ENCODE data around the gene MET. TPM values are rescaled to one million over a fixed set of nuclear protein-coding genes. Genes with fewer than 3 reads are reported as not detected.

MET gene
- total and polyA plus RNA-seq, 2 donors (not counting 3 experiments of a cell fraction or from before 2014, with no cell fraction given) = 21.1 to 44.5 TPM

DNA sequence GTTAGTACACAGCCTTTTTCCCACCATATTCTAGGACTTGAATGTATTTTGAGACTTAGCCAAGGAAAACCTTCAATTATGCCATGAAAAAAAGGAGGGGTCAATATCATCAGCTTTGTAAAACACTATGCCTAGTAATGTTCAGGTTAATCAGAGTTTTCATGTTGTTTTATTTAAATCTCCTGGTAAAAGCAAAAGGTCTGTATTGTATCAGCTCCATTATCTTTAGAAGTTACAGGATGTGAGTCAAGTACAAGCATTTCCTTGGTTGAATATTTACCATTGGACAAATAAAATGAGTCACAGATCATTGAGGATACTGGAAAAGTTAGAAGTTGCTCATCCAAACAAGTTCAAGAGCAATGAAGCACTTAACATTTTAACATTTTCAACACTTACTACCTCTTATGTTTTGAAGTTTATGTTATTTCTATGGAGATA, 100.4 kb downstream of the MET start:
- dilution Hi-C loops (cut with MboI; ENCODE audit: extremely low pct_ligation_motif_present, low sequenced_read_pairs) = no loop called here
- no peak overlapping the region for H2AFZ ChIP-seq (ENCODE audit: low read depth, low read length)
- no peaks in the 10 kb centered on the region for H3K27me3 ChIP-seq (ENCODE audit: control insufficient read depth in 2 of 2, insufficient read depth in 2 of 2, low read length in 2 of 2)
- peaks cover 0 to 12% of the 10 kb centered on the region in 2 experiments for H3K36me3 ChIP-seq (ENCODE audit: control insufficient read depth in 2 of 2, extremely low read depth in 1 of 2, insufficient read depth in 2 of 2, low read length in 2 of 2)
- ChIA-PET POLR2A (interaction anchor here (0.6 to 1.3 kb wide), 2 partner anchors 35 to 66 kb away, joined by 4 to 5 read pairs; no protein-coding TSS in a partner anchor), CTCF (interaction anchor here (0.9 to 1.8 kb wide), 6 partner anchors 14 to 181 kb away, joined by 3 to 11 read pairs (median 4); partner anchors contain the start of gene MET)
- H3K9me1 ChIP-seq (replicated peaks; ENCODE audit: control insufficient read depth, extremely low read depth, insufficient read depth, low read length) = no peaks in the 10 kb centered on the region
- H3K9ac ChIP-seq (replicated peaks; ENCODE audit: extremely low read depth, insufficient read depth, low read length) = peak overlapping the region; percentile 34
- H3K4me2 ChIP-seq (ENCODE audit: insufficient read depth, low read length) = peak overlapping the region; percentile 45
- TF ChIP-seq MYC (IDR thresholded peaks at IDR 0.05; ENCODE audit: low read depth, low read length) = no peak
- peak; percentile 36 for TF ChIP-seq POLR2A (IDR thresholded peaks at IDR 0.05; ENCODE audit: low read depth, low read length)
- TF ChIP-seq, protein P1, sequence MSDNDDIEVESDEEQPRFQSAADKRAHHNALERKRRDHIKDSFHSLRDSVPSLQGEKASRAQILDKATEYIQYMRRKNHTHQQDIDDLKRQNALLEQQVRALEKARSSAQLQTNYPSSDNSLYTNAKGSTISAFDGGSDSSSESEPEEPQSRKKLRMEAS (IDR thresholded peaks at IDR 0.05; ENCODE audit: insufficient read depth, insufficient read length) = no peak
- TF ChIP-seq EZH2 (IDR thresholded peaks at IDR 0.05; ENCODE audit: borderline replicate concordance, low read depth, low read length, severe bottlenecking) = no peak
- peak; percentile 89 for TF ChIP-seq GATA2 (IDR thresholded peaks at IDR 0.05; ENCODE audit: insufficient read depth, insufficient read length, low read depth, low read length)
- TF ChIP-seq JUN (IDR thresholded peaks at IDR 0.05; ENCODE audit: borderline replicate concordance, insufficient read depth, insufficient read length, low read depth) = peak; percentile 99
- peak; percentile 94 for TF ChIP-seq FOS (IDR thresholded peaks at IDR 0.05; ENCODE audit: borderline replicate concordance, insufficient read depth, low read length)
- peak; percentile 43 for TF ChIP-seq POLR2AphosphoS5 (IDR thresholded peaks at IDR 0.05; ENCODE audit: insufficient read depth, low read depth, low read length)
- TF ChIP-seq CTCF (IDR thresholded peaks at IDR 0.05; ENCODE audit: extremely low read depth in 1 of 2, insufficient read depth in 1 of 2, low read depth in 1 of 2, low read length in 2 of 2) = no peak
- H3K4me1 ChIP-seq (ENCODE audit: control insufficient read depth, extremely low read depth, insufficient read depth, low read length) = peaks cover 62% of the 10 kb centered on the region
- FAIRE-seq (peak; percentile 87), DNase-seq (ENCODE audit: low read depth, low spot score) (peak; percentile 93)
- intact Hi-C loops (cut with micrococcal nuclease) = loop anchor here (1.0 to 5.0 kb wide), 6 partner anchors 31 to 417 kb away; partner anchors contain the start of gene MET
- no peaks in the 10 kb centered on the region for H3K9me3 ChIP-seq (replicated peaks; ENCODE audit: control insufficient read depth, insufficient read depth, low read length)
- no peaks in the 10 kb centered on the region for H3K79me2 ChIP-seq (ENCODE audit: control insufficient read depth, insufficient read depth, low read length)
- peak overlapping the region; percentile 64 for H3K27ac ChIP-seq (ENCODE audit: insufficient read depth, low read depth, low read length)
- H4K20me1 ChIP-seq (replicated peaks; ENCODE audit: control insufficient read depth, extremely low read depth, insufficient read depth, low read length) = no peaks in the 10 kb centered on the region
- no TSS peak for BruUV-seq (replicated peaks)
- H3K4me3 ChIP-seq (replicated peaks in 1 of 3; ENCODE audit: insufficient read depth in 1 of 3, low read depth in 1 of 3, low read length in 3 of 3) = no peak overlapping the region

Data from endothelial cell of umbilical vein (primary cell).